Natural killer cell (primary cell): ENCODE results near the gene C4orf51. TPM values are rescaled to one million over a fixed set of nuclear protein-coding genes. Genes with fewer than 3 reads are reported as not detected.
"Not testable (repeated sequence)": the region's sequence is repeated elsewhere in the genome, so short reads cannot be mapped to it uniquely, and the experiment has no call there.

Source experiments
- ATAC-seq, 3 donors: fragments of 150-1000 bp in 2 of 3; fragments of 200-7000 bp in 1 of 3; cut with Tn5 transposase; 1 replicate in 1 of 3; 2 replicates in 2 of 3; pipeline ENCODE4 v1.10.0; 2021; ENCODE audit warnings: mild to moderate bottlenecking in 2 of 3, moderate library complexity in 2 of 3
- DNase-seq, 2 donors: peaks; one replicate each; pipeline versions ENCODE4 v3.0.0 to v3.0.0-alpha.2; 2013 to 2021; ENCODE audit warnings: mixed read lengths in 1 of 2
- H3K27ac ChIP-seq: one replicate; pipeline ENCODE4 v1.5.1; 2013; ENCODE audit warnings: mild to moderate bottlenecking, low read length
- H3K27me3 ChIP-seq: one replicate; pipeline ENCODE4 v1.6.1; 2013; ENCODE audit warnings: low read length; ENCODE audit not compliant: control insufficient read depth, insufficient read depth
- H3K36me3 ChIP-seq: one replicate; pipeline ENCODE4 v1.6.1; 2013; ENCODE audit warnings: low read length; ENCODE audit not compliant: control insufficient read depth, insufficient read depth
- H3K4me1 ChIP-seq: one replicate; pipeline ENCODE4 v1.6.1; 2013; ENCODE audit warnings: low read length; ENCODE audit not compliant: control insufficient read depth, insufficient read depth
- H3K4me3 ChIP-seq: one replicate; pipeline ENCODE4 v1.5.1; 2013; ENCODE audit warnings: low read length
- H3K9me3 ChIP-seq: one replicate; pipeline ENCODE4 v1.6.1; 2013; ENCODE audit warnings: low read length; ENCODE audit not compliant: control insufficient read depth, insufficient read depth
- H3K27ac Mint-ChIP-seq, 2 donors: one replicate each; pipeline ENCODE4 v1.8.0; 2022; ENCODE audit warnings: mild to moderate bottlenecking in 2 of 2, mixed read lengths in 2 of 2, moderate library complexity in 1 of 2
- H3K27me3 Mint-ChIP-seq, 2 donors: one replicate each; pipeline ENCODE4 v1.8.0; 2022; ENCODE audit warnings: low read depth in 2 of 2, mixed read lengths in 2 of 2
- H3K36me3 Mint-ChIP-seq: one replicate; pipeline ENCODE4 v1.8.0; 2022; ENCODE audit warnings: mixed read lengths
- H3K4me1 Mint-ChIP-seq, 2 donors: one replicate each; pipeline ENCODE4 v1.8.0; 2022; ENCODE audit warnings: mixed read lengths in 2 of 2
- H3K4me3 Mint-ChIP-seq: one replicate; pipeline ENCODE4 v1.8.0; 2022; ENCODE audit warnings: mild to moderate bottlenecking, moderate library complexity, mixed read lengths
- H3K9me3 Mint-ChIP-seq, 2 donors: one replicate each; pipeline ENCODE4 v1.8.0; 2022; ENCODE audit warnings: mixed read lengths in 2 of 2
- CTCF ChIP-seq: fragments of 200-600 bp; IDR thresholded peaks from one replicate; pipeline ENCODE4 v1.8.0; 2022; ENCODE audit warnings: antibody characterized with exemption
- WGBS: methylation state at CpG from one replicate; pipeline ENCODE4 v1.1.7; 2013; ENCODE audit warnings: missing lambda C conversion rate; ENCODE audit not compliant: insufficient coverage; 5-methylcytosine and 5-hydroxymethylcytosine counted together
- intact Hi-C: fragments of 100-400 bp; cut with micrococcal nuclease; formaldehyde crosslinking; loops from one replicate; pipeline ENCODE4 v1.14.2; 2022
- total RNA-seq, 4 donors: library from RNA; stranded (reverse); fragments of 120-200 nt in 1 of 4; gene quantifications; one replicate each; pipeline versions ENCODE4 v1.2.3 to v1.2.4, GENCODE V29; 2013 to 2022

Gene C4orf51
- total RNA-seq, 3 donors from 2014 or later (not counting 1 experiment from before 2014, with no cell fraction given) = not detected

DNA sequence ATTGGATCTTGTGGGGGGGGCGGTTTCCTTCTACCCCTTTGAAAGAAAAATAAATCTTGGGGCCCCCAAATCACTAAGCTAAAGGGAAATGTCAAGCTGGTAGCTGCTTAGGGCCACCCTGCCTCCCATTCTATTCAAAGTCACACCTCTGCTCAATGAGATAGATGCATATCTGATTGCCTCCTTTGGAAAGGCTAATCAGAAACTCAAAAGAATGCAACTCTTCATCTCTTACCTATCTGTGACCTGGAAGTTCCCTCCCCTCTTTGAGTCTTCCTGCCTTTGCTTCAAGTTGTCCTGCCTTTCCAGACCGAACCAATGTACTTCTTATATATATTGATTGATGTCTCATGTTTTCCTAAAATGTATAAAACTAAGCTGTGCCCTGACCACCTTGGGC is 7.0 kb downstream of the C4orf51 start:
- Histone ChIP-seq H3K4me1 (no peaks in the 10 kb centered on the region), H3K27ac (no peak overlapping the region), H3K27me3 (no peaks in the 10 kb centered on the region), H3K9me3 (no peaks in the 10 kb centered on the region), H3K4me3 (no peak overlapping the region), H3K36me3 (no peaks in the 10 kb centered on the region)
- Mint-ChIP-seq H3K9me3 (no peaks in the 10 kb centered on the region), H3K4me3 (no peak overlapping the region), H3K27ac (no peak overlapping the region), H3K36me3 (no peaks in the 10 kb centered on the region), H3K27me3 (peaks cover 6 to 9% of the 10 kb centered on the region in 2 donors), H3K4me1 (no peaks in the 10 kb centered on the region)
- WGBS = no CpG with 5 or more reads among the region's 2 CpGs
- ATAC-seq (no peak), DNase-seq (no peak)
- intact Hi-C loops = no loop called here
- no peak for TF ChIP-seq CTCF

DNA sequence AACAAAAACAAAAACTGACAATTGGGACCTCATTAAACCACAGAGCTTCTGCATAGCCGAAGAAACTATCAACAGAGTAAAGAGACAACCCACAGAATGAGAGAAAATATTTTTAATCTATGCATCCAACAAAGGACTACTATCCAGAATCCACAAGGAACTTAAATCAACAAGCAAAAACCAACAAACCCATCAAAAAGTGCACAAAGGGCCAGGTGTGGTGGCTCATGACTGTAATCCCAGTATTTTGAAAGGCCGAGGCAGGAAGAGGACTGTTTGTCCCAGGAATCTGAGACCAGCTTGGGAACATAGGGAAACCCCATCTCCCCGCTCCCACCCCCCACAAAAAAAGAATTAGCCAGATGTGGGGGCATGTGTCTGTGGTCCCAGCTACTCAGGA is 10.7 kb downstream of the C4orf51 start:
- Histone ChIP-seq H3K36me3 (no peaks in the 10 kb centered on the region), H3K4me1 (no peaks in the 10 kb centered on the region), H3K27ac (no peak overlapping the region), H3K27me3 (no peaks in the 10 kb centered on the region), H3K4me3 (no peak overlapping the region), H3K9me3 (no peaks in the 10 kb centered on the region)
- Mint-ChIP-seq H3K4me1 (no peaks in the 10 kb centered on the region), H3K27me3 (peaks cover 0 to 2% of the 10 kb centered on the region in 2 donors), H3K9me3 (no peaks in the 10 kb centered on the region), H3K4me3 (no peak overlapping the region), H3K36me3 (no peaks in the 10 kb centered on the region), H3K27ac (no peak overlapping the region)
- ATAC-seq (no peak), DNase-seq (no peak)
- WGBS = 90% methylated on average over 2 of the region's 3 CpGs
- TF ChIP-seq CTCF = no peak
- intact Hi-C loops = no loop called here

GRCh38 chr4:145691416-145691815 is 11.5 kb downstream of the C4orf51 start:
- H3K4me1 ChIP-seq, H3K4me1 Mint-ChIP-seq, H3K27me3 Mint-ChIP-seq, intact Hi-C loops, H3K36me3 Mint-ChIP-seq, ATAC-seq, H3K36me3 ChIP-seq, H3K4me3 ChIP-seq, H3K9me3 Mint-ChIP-seq, H3K27me3 ChIP-seq, H3K27ac Mint-ChIP-seq, H3K27ac ChIP-seq, H3K4me3 Mint-ChIP-seq, H3K9me3 ChIP-seq, DNase-seq: not testable (repeated sequence)
- no CpG with 5 or more reads among the region's 2 CpGs for WGBS

GRCh38 chr4:145694929-145695328 is 15.0 kb downstream of the C4orf51 start:
- Histone ChIP-seq H3K36me3 (no peaks in the 10 kb centered on the region), H3K4me1 (no peaks in the 10 kb centered on the region), H3K4me3 (no peak overlapping the region), H3K27ac (no peak overlapping the region), H3K27me3 (no peaks in the 10 kb centered on the region), H3K9me3 (no peaks in the 10 kb centered on the region)
- H3K27me3 Mint-ChIP-seq = peaks cover 0 to 6% of the 10 kb centered on the region in 2 donors
- ATAC-seq (no peak), DNase-seq (no peak)
- H3K4me1 Mint-ChIP-seq = no peaks in the 10 kb centered on the region
- no peaks in the 10 kb centered on the region for H3K36me3 Mint-ChIP-seq
- H3K4me3 Mint-ChIP-seq = no peak overlapping the region
- H3K27ac Mint-ChIP-seq = no peak overlapping the region
- no peak for TF ChIP-seq CTCF
- 100% methylated on average over 2 of the region's 2 CpGs for WGBS
- H3K9me3 Mint-ChIP-seq = no peaks in the 10 kb centered on the region
- intact Hi-C loops = no loop called here
